ENCODE measurements around the gene GRPEL2. TPM values are rescaled to one million over a fixed set of nuclear protein-coding genes. Genes with fewer than 3 reads are reported as not detected.

The GRPEL2 gene
- polyA plus RNA-seq, 3 donors, result 1.9 to 2.7 (median 2.0) TPM

DNA sequence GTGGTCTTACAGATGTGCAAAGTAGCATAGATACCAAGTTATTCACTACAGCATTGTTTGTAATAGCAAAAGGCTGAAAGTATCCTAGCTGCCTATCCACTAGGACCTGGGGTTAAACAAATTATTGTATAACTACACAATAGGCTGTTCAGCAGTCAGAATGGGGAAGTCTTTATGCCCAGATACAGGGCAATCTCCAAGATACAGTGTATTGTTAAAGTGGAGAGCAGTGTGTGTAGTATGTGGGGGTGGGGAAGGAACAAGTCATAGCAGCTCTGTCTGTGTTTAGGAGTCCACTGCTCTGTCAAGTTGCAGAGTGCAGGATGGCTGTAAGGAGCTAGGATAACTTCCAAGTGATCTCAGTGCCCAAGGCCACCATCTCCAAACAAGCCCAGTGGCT, 18.1 kb downstream of the GRPEL2 start:
- intact Hi-C loops (cut with micrococcal nuclease), result no loop called here
- H3K9me3 ChIP-seq (replicated peaks in 1 of 2; ENCODE audit: control insufficient read depth in 1 of 2, insufficient read depth in 1 of 2, low read length in 2 of 2), result no peaks in the 10 kb centered on the region
- H3K27me3 ChIP-seq (ENCODE audit: control insufficient read depth in 2 of 2, insufficient read depth in 2 of 2, low read length in 2 of 2), result no peaks in the 10 kb centered on the region
- H3K9me3 Mint-ChIP-seq, result no peaks in the 10 kb centered on the region
- peaks cover 42% of the 10 kb centered on the region for H3K4me1 Mint-ChIP-seq
- no peak overlapping the region for H3K27ac Mint-ChIP-seq
- no peak overlapping the region for H2AFZ ChIP-seq (ENCODE audit: insufficient read depth, low read depth, low read length, poor library complexity, severe bottlenecking)
- no peak overlapping the region for H3K4me3 ChIP-seq (replicated peaks in 1 of 3; ENCODE audit: low read depth in 2 of 3, low read length in 3 of 3)
- H3K4me1 ChIP-seq (ENCODE audit: control insufficient read depth in 1 of 2, insufficient read depth in 2 of 2, low read length in 2 of 2), result peaks cover 27 to 29% of the 10 kb centered on the region in 2 donors
- no peak overlapping the region for H3K4me2 ChIP-seq (replicated peaks; ENCODE audit: extremely low read depth, low read length, poor library complexity, severe bottlenecking)
- no peak for DNase-seq
- TF ChIP-seq, protein P1, sequence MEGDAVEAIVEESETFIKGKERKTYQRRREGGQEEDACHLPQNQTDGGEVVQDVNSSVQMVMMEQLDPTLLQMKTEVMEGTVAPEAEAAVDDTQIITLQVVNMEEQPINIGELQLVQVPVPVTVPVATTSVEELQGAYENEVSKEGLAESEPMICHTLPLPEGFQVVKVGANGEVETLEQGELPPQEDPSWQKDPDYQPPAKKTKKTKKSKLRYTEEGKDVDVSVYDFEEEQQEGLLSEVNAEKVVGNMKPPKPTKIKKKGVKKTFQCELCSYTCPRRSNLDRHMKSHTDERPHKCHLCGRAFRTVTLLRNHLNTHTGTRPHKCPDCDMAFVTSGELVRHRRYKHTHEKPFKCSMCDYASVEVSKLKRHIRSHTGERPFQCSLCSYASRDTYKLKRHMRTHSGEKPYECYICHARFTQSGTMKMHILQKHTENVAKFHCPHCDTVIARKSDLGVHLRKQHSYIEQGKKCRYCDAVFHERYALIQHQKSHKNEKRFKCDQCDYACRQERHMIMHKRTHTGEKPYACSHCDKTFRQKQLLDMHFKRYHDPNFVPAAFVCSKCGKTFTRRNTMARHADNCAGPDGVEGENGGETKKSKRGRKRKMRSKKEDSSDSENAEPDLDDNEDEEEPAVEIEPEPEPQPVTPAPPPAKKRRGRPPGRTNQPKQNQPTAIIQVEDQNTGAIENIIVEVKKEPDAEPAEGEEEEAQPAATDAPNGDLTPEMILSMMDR (IDR thresholded peaks at IDR 0.05), result no peak
- peaks cover 2 to 6% of the 10 kb centered on the region in 2 donors for H3K36me3 ChIP-seq (replicated peaks in 1 of 2; ENCODE audit: control insufficient read depth in 1 of 2, insufficient read depth in 2 of 2, low read length in 2 of 2)
- H3K9ac ChIP-seq (ENCODE audit: insufficient read depth, low read length, poor library complexity, severe bottlenecking), result no peak overlapping the region
- peaks cover 8% of the 10 kb centered on the region for H3K79me2 ChIP-seq (ENCODE audit: insufficient read depth, low read length)
- H4K20me1 ChIP-seq (ENCODE audit: insufficient read depth, low read length), result peaks cover 6% of the 10 kb centered on the region
- no peak overlapping the region for H3K4me3 Mint-ChIP-seq
- H3K27me3 Mint-ChIP-seq (ENCODE audit: low read depth in 3 of 3), result peaks cover 0 to 4% (median 2%) of the 10 kb centered on the region in 3 donors
- no peak overlapping the region for H3K27ac ChIP-seq (ENCODE audit: low read depth in 1 of 2, low read length in 2 of 2)
- H3K36me3 Mint-ChIP-seq, result peaks cover 18 to 23% of the 10 kb centered on the region in 2 donors

DNA sequence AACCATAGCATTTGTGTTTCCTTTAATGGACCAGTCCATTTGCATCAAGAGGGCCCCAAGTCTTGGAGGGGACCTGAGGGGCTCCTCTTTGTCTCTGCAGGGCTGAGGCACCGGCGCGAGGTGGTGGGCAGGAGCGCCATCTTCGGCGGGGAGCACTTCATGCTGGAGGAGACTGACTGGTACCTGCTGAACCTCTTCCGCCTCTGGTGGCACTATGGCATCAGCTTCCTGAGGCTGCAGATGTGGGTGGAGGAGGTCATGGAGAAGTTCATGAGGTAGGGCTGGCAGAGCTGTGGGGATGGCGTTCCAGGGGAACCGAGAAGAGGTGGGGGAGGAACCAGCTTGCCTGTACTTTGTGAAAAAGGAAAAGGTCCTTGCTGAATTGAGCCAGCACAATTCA, 18.6 kb downstream of the GRPEL2 start:
- H3K79me2 ChIP-seq (ENCODE audit: insufficient read depth, low read length), result peaks cover 2% of the 10 kb centered on the region
- Mint-ChIP-seq H3K4me1 (peaks cover 36% of the 10 kb centered on the region), H3K36me3 (peaks cover 19 to 24% of the 10 kb centered on the region in 2 donors), H3K9me3 (no peaks in the 10 kb centered on the region), H3K27me3 (ENCODE audit: low read depth in 3 of 3) (peaks cover 0 to 4% (median 2%) of the 10 kb centered on the region in 3 donors), H3K27ac (peak overlapping the region in 1 of 7 donors; percentile 43), H3K4me3 (no peak overlapping the region)
- WGBS (ENCODE audit: insufficient coverage), result 97% methylated on average over 9 of the region's 9 CpGs
- TF ChIP-seq, protein P1 (IDR thresholded peaks at IDR 0.05), result no peak
- no peak overlapping the region for H3K27ac ChIP-seq (ENCODE audit: low read depth in 1 of 2, low read length in 2 of 2)
- H3K27me3 ChIP-seq (ENCODE audit: control insufficient read depth in 2 of 2, insufficient read depth in 2 of 2, low read length in 2 of 2), result no peaks in the 10 kb centered on the region
- no peak overlapping the region for H3K4me3 ChIP-seq (replicated peaks in 1 of 3; ENCODE audit: low read depth in 2 of 3, low read length in 3 of 3)
- H3K36me3 ChIP-seq (replicated peaks in 1 of 2; ENCODE audit: control insufficient read depth in 1 of 2, insufficient read depth in 2 of 2, low read length in 2 of 2), result peaks cover 2 to 6% of the 10 kb centered on the region in 2 donors
- intact Hi-C loops (cut with micrococcal nuclease), result no loop called here
- no peaks in the 10 kb centered on the region for H3K9me3 ChIP-seq (replicated peaks in 1 of 2; ENCODE audit: control insufficient read depth in 1 of 2, insufficient read depth in 1 of 2, low read length in 2 of 2)
- peaks cover 21 to 23% of the 10 kb centered on the region in 2 donors for H3K4me1 ChIP-seq (ENCODE audit: control insufficient read depth in 1 of 2, insufficient read depth in 2 of 2, low read length in 2 of 2)
- H4K20me1 ChIP-seq (ENCODE audit: insufficient read depth, low read length), result peaks cover 4% of the 10 kb centered on the region
- DNase-seq, result no peak
- no peak overlapping the region for H3K4me2 ChIP-seq (replicated peaks; ENCODE audit: extremely low read depth, low read length, poor library complexity, severe bottlenecking)
- H2AFZ ChIP-seq (ENCODE audit: insufficient read depth, low read depth, low read length, poor library complexity, severe bottlenecking), result no peak overlapping the region
- no peak overlapping the region for H3K9ac ChIP-seq (ENCODE audit: insufficient read depth, low read length, poor library complexity, severe bottlenecking)
